ENCODE data around the gene RORC.
"Not testable (repeated sequence)": the region's sequence is repeated elsewhere in the genome, so short reads cannot be mapped to it uniquely, and the experiment has no call there.

Gene RORC

GRCh38 chr1:151805066-151805820 lies 26.4 kb downstream of the RORC start, which contains the start of gene LINGO4:
TSS of gene LINGO4 (minus strand) at chr1:151805419. CDS start at chr1:151802704, 2,715 bp downstream.
- no peak for DNase-seq (ENCODE audit: low spot score)

GRCh38 chr1:151803915-151804314 lies 27.7 kb downstream of the RORC start:
- DNase-seq (ENCODE audit: low spot score), result no peak

DNA sequence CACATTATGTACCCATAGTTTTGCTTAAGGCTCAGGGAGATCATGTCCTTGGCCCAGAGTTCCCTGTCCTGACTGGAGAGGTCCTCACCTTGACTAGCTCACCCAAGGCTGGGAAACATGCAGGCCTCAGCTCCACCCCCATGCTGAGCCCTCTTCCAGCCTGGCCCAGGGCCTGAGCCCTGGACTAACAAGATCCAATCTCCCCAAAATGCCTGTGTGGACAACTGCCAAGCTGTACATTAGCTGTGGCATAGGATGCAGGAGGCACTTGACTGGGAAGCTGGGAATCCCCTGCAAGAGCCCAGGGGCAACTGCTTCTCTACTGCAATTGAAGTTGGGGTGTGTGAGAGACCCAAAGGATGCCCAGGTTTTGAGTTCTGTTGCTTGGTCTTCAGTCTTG lies 28.4 kb downstream of the RORC start:
- no peak for DNase-seq (ENCODE audit: low spot score)

GRCh38 chr1:151802372-151802771 lies 29.2 kb downstream of the RORC start:
- DNase-seq (ENCODE audit: low spot score), result no peak

DNA sequence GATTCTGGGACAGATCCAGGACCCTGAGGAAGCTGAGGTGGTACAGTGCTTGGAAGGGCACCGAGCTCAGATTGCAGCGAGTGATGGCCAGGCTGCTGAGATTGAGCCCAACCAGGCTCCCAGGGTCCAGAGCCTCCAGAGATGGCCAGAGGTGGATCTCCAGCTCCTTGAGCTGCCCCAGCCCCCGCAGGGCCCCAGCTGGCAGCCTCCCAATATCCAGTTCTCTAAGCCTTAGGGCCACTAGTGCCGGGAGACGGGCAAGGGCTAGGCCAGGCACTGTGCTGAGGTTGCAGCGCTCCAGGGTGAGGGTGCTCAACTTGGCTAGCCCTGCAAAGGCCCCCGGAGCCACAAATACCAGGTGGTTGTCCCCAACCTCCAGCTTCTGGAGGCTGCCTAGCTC lies 29.8 kb downstream of the RORC start:
- no peak for DNase-seq (ENCODE audit: low spot score)

- DNase-seq (ENCODE audit: low spot score), result no peak
Measured at GRCh38 chr1:151801310-151801820, 30.2 kb downstream of the RORC start.

GRCh38 chr1:151800830-151801229 lies 30.8 kb downstream of the RORC start:
- no peak for DNase-seq (ENCODE audit: low spot score)

DNA sequence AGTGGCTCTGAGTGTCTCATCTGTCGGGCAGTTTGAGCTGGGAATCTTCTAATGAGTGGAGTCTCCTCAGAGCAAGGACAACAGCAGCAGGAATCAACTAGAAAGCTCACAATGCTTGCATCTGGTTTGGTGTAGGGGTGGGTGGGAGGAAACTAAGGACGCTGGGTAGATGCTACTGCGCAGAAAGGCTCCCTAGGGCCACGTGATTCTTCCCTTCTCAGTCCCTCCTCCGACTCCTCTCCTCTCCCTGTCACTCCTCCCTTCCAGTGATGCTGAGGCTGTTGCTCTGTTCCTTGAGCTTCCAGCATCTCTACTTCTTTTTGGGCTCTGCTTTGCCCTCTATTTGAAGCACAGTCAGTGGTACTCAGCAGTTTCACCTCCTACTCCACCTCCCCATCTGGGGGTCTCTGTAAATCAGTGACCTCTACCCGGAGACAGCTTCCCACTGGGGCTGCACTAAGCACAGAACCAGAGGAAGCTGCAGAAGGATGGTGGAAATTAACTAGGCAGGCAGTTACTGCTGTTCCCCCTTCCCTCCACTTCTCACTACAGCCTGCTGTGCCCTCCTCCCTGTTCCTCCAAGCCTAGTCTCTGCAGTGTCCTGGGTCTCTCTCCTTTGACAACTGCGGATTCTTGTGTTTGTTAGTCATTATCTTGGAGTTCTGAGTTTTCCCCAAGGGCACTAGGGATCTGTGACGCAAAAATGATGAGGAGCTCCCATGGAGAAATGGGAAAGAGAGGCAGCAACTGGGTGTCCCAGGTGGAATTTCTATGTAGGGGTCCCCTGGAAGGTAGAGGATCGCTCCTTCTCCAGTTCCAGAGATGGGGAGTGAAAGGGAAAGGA lies 32.2 kb downstream of the RORC start:
- no peak for DNase-seq (ENCODE audit: low spot score)

DNA sequence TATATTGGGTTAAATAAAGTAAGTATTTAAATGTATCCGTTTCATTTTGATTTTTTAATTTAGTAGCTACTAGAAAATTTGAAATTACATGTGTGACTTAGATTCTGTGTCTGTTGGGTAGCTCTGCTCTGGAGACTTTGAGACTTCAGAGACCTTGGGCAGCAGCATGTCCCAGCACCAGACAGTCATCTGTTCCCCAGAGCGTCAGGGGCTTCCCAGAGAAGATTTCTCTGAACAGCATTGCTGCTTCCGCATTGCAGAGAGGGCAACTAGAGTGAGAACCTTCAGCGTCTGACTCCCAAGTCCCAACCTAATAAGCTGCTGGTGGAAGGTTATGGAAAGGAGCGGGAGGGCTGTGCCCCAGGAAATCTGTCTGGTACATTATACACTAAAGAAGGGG lies 33.0 kb downstream of the RORC start:
- no peak for DNase-seq (ENCODE audit: low spot score)

GRCh38 chr1:151790940-151791651 lies 40.5 kb downstream of the RORC start:
- no peak for DNase-seq (ENCODE audit: low spot score)

DNA sequence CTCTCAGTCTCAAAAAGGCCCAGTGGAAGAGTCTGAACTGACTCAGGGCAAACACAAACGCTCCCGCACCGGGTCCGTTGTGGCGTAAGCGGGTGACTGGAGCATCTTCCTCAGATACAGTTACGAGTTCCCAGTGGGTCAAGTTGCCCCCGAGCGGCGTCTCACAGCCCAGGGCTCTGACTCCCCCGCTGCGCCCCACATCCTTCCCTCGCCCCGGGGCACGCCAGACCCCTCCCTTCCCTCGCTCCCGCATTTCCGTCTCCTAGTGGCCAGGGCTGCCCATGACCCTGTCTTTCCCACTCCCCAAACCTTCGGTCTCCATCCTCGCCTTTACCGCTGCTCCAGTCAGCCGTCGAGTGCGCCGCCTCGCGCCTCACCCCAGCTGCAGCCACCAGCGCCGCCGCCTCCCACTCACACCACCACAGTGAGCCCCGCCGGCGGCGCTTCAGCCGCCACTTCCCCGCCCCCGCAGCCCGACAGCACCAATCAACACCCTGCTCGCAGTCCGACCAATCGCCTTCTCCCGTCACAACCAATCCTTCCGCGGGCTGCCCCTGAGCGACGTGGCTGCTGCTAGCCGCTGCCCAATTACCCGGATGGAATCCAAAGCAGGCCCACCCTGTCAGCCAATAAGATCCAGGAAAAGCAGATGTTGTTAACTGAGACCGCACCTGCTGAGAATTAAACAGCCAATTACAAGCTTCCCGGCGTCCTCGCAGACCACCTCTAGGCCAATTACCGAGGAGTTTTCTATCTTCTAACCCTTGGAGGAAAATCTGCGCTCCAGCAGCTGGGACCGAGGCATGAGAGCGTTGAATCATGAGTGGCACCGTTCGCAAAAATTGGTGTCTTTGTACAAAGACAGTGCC lies 41.3 kb downstream of the RORC start, which contains the start of gene TDRKH:
TDRKH (minus strand) TSS at position 430 of the 869 bp plus-strand sequence. CDS start 7,478 bp downstream, outside the sequence.
- DNase-seq (ENCODE audit: low spot score), result peak; percentile 99

- DNase-seq (ENCODE audit: low spot score), result no peak
Measured at GRCh38 chr1:151787689-151788088, 43.9 kb downstream of the RORC start.

- no peak for DNase-seq (ENCODE audit: low spot score)
Measured at GRCh38 chr1:151783796-151784195, 47.8 kb downstream of the RORC start.

DNA sequence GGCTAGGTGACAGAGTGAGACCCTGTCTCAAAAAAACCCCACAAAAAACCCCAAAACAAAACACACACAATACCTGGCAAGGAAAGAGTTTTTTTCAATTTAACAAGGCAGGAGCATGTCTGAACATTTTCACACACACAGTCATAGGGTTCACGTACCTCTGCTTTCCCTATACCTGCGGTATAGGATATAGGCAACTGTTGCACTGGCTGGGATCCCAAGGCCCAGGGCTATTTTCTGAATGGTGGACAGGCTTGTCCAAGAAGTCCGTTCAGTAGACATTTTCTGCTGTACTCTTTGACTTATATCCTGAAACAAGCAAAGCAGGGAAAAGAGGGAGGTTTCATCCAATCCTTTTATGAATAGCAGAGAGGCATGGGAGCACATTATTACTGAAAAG lies 48.9 kb downstream of the RORC start:
- DNase-seq (ENCODE audit: low spot score), result no peak

DNA sequence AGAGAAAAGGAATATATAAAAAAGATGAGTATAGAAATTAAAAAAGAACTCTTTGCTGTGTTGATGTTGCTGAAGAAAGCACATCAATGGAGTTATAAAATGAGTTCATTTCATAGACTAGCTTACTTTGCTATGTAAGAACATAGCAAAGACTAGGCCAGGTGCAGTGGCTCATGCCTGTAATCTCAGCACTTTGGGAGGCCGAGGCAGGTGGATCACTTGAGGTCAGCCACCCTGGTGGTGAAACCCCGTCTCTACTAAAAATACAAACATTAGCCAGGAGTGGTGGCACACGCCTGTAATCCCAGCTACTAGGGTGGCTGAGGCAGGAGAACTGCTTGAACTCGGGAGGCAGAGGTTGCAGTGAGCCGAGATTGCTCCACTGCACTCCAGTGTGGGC lies 49.6 kb downstream of the RORC start:
- DNase-seq (ENCODE audit: low spot score), result not testable (repeated sequence)

DNA sequence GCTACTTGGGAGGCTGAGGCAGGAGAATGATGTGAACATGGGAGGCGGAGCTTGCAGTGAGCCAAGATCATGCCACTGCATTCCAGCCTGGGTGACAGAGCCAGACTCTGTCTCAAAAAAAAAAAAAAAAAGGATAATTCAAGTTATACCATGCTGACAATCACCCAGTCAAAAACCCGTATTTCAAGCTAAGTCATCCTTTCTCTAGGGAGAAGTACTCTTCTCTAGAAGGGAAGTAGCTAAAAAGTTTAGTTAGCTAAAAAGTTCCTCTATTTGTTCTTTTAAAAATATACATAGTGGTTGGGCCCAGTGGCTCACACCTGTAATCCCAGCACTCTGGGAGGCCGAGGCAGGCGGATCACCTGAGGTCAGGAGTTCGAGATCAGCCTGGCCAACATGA lies 50.9 kb downstream of the RORC start:
- not testable (repeated sequence) for DNase-seq (ENCODE audit: low spot score)

GRCh38 chr1:151779852-151780251 lies 51.8 kb downstream of the RORC start:
- no peak for DNase-seq (ENCODE audit: low spot score)

- DNase-seq (ENCODE audit: low spot score), result no peak
Measured at GRCh38 chr1:151777317-151777716, 54.3 kb downstream of the RORC start.

GRCh38 chr1:151776665-151777062 lies 54.9 kb downstream of the RORC start:
- no peak for DNase-seq (ENCODE audit: low spot score)

GRCh38 chr1:151775894-151776664 lies 55.5 kb downstream of the RORC start:
- no peak for DNase-seq (ENCODE audit: low spot score)

Data from CD4-positive, alpha-beta T cell treated with Interleukin-2 at 100 ng/mL for 4 hours (primary cell).